CD4-positive, alpha-beta T cell treated with Interleukin-17A for 4 hours (primary cell): ENCODE measurements around the gene CXCL17.
"Not testable (repeated sequence)": the region's sequence is repeated elsewhere in the genome, so short reads cannot be mapped to it uniquely, and the experiment has no call there.

Source experiments
- DNase-seq: peaks from one replicate; pipeline ENCODE4 v3.0.0-alpha.2; 2020; ENCODE audit warnings: mixed read lengths

Gene CXCL17

DNA sequence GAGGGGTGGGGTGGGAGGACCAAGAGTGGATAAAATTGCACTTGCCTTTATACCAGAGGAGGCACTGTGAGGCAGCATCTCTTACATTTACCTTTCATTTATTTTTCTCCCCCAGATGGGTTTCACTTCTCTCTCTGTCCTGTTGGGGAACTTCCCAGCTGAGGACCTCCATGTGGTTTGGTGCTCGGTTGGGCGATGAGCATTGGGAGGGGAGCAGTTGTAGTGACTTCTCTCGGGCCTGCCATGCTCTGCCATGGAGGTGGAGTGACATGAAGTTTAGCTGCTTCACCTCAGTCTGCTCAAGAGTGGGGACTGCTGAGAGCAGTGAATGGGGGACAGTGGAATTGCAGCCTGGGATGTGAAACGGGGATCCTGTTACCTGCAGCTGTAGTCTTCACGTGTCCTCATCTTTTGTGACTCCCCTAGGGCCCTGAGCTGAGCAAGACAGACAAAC is 23.1 kb upstream of the CXCL17 start:
- DNase-seq, result no peak

DNA sequence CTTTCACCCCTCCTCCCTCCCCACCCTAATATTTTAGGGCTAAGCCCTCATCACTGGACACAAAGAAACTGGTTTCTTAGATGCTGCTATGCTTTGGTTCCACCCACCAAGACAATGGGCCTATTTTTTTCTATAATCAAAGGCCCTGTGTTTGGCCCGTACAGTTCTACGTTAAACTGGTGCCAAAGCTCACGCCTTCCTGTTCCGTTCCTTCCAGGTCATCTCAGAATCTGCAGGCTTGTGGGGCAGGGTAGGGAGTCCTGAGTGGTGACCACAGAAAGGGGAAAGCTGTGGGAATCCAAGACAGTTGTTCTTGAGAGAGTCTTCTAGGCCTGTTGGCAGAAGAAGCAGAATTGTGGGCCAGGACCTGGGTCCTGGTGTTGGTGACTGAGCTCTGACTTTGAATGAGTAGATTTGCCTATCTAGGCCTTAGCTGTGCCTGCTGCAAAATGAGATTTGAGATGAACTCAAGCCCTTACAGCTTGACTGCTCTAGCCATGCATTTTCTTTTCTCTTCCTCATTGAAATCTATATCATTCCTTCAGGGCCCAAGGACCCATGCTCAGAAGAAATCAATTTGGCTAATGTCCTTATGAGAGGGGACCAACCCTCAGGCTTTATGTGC is 19.1 kb upstream of the CXCL17 start:
- DNase-seq, result no peak

DNA sequence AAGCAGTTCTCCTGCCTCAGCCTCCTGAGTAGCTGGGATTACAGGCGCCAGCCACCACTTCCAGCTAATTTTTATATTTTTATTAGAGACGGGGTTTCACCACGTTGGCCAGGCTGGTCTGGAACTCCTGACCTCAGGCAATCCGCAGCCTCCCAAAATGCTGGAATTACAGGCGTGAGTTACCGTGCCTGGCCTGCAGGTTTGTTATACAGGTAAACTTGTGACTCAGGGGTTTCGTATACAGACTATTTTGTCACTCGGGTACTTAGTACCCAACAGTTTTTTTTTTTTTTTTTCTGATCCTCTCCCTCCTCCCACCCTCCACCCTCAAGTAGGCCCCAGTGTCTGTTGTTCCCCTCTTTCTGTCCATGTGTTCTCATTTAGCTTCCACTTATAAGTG is 18.5 kb upstream of the CXCL17 start:
- not testable (repeated sequence) for DNase-seq

DNA sequence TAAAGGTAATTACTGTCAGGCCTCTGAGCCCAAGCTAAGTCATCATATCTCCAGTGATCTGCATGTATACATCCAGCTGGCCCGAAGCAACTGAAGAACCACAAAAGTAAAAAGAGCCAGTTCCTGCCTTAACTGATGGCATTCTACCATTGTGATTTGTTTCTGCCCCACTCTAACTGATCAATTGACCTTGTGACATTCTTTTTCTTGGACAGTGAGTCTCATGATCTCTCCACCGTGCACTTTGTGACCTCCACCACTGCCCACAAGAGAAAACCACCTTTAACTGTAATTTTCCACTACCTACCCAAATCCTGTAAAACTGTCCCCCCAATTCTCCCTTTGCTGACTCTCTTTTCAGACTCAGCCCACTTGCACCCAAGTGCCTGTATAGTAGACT is 17.2 kb upstream of the CXCL17 start:
- no peak for DNase-seq

DNA sequence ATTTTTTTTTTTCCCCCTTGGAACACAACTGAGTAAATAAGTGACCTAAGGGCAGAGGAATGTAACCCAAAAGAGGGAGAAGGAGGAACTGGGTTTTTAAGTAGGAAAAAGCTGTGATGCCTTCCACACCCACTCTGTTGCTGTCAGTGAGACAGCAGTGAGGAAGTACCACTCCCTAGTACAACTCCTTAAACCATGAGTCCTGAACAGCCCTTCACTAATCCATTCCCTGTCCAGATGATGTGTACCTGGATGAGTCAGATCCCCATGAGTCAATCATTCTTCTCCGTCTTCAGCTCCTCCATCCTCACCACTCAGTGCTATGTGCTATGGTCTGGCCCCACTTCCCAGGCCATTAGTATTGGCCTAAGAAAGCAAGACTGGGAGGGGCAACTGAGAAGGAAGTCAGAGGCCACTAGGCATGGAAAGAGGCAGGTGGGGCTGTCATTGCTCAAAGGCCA is 12.9 kb upstream of the CXCL17 start:
- DNase-seq, result no peak

DNA sequence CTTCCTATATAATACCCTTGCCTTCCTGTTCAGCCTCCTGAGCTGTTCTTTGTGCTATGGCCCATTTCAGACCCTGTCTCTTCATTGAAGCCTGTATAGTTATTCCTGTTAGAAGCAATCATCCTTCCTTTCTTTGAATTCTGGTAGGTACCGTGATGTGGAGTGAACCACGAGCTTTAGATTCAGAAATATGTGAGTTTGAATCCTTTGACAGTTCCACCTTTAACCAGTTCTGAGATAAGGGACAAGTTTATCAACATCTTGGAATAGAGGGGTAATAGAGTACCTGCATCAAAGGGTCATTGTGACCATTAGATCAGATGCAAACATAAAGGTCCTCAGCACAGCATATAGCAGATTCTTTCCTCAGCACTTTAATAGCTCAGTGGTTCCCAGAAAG is 12.3 kb upstream of the CXCL17 start:
- no peak for DNase-seq

DNA sequence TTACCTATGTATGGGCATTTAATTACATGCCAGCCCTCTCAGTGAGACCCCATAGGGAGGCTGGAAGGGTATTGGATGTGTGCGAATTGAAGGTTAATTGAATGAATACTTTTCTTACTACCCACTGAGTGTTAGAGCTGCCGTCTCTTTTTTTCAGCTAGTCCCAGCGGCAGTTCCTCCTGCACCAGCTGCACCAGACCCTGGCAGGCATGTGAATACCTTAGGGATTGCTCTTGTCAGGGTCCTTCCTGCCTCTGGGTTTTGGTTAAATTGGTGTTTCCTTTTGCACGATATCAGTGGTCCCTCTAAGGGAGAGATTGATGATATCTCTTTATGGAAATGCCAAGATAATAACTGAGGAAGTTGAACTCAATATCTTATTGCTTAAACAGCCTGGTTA is 9.8 kb upstream of the CXCL17 start:
- no peak for DNase-seq

DNA sequence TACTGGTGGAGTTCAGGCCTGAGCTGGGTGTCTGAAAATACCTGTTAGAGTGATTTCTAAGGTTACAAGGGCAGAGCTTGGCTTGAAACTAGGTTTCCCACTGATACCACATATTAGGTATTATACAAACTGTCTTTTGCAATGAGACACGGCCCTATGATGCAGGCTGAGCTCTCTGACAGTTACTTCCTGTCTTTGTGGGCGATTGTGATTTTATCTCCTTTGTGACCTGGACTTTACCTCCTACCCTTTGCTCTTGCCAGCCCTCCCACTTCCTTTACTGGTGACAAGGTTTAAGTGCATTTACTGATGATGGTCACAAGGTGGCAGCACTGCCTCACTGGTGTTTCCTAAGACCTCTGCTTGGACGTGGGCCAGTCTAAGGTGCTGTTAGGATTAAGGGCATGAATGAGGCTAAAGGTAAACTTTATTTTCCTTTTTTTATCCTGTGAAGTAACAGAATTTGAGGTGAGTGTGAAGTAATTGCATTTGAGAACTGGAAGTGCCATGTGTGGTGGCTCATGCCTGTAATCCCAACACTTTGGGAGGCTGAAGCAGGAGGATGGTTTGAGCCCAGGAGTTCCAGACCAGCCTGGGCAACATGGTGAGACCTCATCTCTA is 7.7 kb upstream of the CXCL17 start:
- DNase-seq, result peak; percentile 89

DNA sequence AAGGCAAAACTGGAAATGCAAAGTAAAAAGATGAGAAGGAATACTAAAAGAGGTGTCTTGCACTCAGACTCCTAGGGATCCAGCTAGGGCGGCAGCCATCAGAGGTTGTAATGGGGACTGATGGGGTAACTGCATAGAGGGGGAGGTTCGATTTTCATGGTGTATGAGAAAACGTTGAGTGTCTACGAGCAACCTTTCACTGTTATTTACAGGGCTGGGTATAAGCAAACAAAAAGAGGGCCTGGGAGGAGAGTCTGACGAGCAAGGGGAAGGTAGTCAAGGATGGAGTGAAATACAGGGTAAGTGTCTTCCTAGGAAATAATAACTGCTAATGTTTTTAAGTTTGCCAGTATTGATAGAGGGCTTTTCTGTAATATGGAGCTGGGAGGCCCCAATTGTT is 5.6 kb upstream of the CXCL17 start:
- DNase-seq, result not testable (repeated sequence)

DNA sequence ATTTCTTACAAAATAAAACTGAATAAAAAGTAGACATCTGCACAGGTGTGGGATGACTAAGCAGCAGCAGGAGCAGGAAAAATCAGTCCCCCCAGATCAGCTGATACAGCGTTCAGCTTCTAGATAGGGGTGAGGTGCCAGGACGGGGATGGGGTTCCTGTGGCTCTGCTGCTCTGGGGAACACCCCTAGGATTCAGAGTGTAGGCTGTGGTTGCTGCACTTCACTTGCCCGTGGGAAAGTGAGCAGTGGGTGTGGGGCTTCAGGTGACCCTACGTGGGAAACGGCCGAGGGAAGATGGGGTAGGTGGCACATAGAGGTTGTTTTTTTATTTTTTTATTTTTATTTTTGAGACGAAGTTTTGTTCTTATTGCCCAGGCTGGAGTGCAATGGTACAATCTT is 3.2 kb upstream of the CXCL17 start:
- DNase-seq, result no peak

DNA sequence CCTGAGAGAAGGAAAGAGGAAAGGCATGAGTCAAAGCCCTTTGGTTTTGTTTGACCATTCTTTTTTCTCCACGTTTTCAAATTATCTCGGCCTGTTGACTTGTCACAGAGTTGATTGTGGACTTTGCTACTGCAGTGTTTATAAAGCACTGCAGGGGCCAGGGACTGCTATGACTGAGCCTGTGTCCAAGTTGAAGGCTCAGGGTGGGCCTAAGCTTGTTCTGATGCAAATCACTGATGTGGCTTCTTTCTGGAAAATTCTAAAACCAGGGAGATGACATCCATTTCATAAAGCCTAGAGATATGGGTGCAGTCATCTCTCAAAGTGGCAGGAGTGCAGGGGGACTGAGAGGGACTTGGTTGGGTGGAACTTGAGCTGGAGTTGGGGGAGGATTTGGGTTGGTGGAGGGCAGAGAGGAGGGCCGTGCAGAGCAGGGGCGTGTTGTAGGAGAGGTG is 1.2 kb upstream of the CXCL17 start:
- DNase-seq, result no peak

DNA sequence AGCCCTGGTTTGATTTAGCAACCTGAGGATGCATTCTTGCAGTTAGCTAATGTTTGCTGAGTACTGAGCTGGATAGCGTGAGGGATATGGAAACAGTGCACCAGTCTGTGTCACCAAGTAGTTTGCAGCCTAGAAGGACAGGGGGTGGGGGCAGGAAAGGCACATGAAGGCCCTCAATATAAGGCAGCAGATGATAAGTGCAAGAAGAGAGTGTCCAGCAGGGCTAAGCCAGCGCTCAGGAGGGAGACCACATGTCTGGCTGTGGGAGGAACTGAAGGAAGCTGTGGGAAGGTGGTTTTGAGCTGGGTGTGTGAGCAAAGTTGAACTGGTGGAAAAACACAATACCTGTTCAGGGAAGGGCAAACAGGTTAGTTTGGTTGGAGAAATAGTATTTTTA is 1.7 kb downstream of the CXCL17 start:
- DNase-seq, result peak; percentile 25

DNA sequence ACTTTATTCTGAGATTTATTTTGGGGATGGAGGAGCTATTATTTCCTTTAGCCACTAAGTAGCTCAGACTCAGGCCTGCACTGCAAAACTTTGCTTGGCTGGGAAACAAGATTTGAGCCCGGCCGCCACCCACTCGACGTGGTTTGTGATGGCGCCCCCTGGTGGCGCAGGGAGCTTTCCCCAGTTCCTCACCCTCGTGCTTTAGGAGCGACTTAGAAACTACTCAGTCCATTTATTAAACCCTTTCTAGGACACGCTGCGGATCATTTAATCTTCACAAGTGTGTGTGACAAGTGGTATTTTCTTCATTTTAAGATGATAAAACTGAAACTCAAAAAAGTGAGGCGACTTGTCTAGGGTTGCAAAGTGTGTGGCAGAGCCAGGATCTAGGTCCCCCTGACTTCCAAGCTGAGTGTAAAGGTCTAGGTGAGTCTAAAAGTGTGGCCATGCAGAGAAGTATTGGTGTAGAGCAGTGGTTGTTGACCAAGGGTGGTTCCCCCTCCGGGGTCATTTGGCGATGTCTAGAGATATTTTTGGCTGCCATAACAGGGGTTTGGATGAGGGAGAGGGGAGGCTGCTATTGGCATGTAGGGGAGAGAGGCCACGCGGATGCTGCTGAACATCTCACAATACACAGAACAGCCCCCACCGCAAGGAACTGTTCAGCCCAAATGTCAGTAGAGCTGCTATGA is 2.2 kb downstream of the CXCL17 start:
- peak; percentile 90 for DNase-seq

DNA sequence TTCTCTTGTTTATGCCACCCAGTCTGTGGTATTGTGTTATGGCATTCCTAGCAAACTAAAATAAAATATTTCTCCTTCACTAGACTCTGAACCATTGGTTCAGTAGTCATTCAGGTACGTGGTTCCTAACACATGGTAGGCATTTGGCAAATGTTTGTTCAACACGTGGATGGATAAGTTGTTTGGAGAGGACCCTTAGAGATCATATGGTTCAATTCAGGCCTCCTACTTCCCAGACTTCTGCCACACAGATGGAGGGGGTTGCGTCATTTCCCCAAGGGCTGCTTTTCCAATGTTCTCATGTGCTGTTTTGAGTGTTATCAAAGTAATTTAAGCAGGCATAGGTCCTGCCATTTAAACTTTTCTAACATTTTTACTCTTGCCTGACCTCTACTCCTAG is 6.7 kb downstream of the CXCL17 start:
- no peak for DNase-seq

DNA sequence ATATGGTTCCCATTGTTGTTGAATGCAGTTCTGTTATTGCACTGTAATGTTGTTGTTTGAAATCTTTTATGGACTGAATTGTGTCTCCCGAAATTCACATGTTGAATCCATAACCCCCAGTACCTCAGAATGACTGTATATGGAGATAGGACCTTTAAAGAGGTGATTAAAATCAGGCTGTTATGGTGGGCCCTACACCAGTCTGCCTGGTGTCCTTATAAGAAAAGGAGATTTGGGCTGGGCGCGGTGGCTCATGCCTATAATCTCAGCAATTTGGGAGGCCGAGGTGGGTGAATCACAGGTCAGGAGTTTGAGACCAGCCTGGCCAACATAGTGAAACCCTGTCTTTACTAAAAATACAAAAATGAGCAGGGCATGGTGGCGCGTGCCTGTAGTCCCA is 7.4 kb downstream of the CXCL17 start:
- DNase-seq, result no peak

DNA sequence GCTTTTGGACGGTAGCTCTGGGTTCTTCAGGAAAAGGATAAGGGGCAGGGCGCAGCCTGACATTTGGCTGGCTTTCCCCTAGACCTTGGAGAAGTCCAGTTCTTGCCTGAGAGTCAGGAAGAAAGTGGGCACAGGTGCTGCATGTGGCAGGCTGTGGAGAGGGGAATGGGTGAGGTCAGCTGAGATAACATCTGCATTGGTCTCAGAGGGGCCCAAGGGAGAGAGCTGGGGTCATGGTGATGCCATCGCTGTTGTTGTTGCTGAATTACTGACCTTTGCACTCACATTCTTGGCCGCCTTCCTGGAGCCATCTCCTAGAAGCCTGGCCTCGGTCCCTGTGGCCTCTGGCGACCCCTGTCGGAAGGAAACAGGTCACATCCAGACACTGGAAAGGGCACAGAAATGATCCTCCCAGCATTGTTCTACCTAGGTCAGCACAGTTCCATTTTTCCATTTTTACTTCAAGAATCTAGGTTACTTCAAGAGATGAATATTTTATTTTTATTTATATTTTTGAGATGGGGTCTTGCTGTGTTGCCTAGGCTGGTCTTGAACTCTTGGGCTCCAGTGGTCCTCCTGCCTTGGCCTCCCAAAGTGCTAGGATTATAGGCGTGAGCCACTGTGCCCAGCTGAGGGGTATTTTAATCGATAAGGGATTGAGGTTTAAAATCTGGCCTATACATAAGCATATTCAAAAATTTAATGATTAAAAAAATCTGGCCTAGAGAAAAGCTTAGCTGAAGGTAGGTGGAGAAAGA is 9.1 kb downstream of the CXCL17 start:
- peak; percentile 82 for DNase-seq

DNA sequence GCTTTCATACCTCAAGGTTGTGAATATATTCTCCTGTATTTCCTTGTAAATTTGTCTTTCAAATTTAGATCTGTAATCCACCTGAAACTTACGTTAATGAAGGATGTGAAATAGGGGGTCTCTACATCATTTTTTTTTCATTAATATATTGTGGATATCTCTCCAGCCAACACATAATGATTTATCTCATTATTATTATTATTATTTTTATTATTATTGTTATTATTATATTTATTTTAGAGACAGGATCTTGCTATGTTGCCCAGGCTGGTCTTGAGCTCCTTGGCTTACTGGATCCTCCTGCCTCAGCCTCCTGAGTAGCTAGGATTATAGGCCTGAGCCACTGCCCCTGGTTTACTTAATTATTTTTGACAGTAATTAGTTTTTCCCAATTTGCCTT is 11.3 kb downstream of the CXCL17 start:
- DNase-seq, result no peak

DNA sequence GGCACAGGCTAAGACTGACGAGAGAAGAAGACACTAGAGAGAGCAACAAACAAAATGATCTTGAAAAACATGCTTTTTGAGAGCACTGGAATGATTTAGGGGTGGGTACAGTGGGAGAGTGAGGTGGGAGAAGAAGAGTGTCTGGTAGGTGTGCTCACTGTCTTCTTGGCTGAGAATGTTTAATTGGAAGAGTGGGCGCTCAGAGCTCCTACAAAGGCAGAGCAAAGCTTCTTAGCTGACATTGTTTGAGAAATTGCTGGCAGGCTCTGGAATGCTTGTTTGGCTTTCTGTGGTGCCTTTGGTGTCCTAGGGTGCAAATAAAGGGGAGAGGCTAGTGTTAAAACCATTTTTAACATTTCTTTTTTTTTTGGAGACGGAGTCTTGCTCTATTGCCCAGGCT is 14.1 kb downstream of the CXCL17 start:
- no peak for DNase-seq

DNA sequence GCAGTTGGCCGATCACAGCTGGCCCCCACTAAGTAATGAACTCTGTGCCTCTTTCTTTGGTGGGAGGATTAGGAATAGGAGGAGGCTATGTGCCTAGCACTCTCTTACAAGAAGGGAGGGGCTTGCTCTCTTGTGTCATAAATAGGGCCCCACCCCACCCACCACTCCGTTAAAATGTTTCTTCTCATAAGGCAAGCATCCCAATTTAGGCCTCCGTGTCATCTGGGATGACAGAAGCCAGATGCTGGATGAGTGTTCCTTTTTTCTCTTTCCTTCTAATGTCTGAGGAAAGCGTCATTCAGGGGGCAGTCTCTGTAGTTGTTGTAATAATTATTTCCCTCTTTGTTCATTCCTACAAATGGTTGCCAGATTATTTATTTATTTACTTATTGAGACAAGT is 15.4 kb downstream of the CXCL17 start, which contains the start of gene LIPE:
LIPE (minus strand) TSS at position 76 of the 400 bp plus-strand sequence. CDS start 239 bp downstream, outside the sequence.
- no peak for DNase-seq

DNA sequence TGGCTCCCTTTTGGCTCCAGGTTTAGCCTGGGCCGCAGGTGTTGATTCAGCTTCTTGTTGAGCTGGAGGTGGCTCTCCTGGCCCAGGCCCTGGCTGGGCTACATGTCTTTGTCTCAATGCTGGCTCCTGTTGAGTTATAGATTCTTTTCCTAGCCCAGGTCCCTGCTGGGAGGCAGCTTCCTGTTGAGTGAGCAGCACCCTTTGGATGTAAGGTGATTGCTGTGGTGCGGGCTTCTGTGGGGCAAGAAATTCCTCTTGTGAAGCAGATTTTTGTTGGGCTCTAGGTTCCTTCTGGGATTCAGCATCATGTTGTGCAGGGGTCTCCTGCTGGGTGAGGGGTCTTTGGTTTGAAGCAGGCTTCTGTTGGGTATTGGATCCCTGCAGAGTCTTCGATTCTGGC is 16.1 kb downstream of the CXCL17 start:
- DNase-seq, result no peak

DNA sequence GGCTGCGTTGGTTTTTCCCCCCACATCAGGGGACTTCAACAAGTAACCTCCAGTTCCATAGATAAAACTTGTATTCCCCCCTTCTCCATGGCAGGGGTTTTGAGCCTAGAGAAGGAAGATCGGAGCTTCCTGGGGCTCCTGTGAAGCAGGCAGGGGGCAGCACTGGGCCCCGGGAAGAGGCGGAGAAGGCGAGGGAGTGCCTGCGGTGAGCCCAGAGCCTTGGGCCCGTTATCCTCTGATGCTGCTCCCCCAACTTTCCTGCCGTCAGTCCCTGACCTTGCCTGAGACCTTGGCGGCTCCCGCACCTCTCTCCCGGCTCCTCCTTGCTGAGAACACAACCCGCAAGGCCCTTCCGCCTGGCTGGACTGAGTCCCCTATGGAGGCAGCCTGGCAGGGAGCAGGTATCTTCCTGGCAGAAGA is 18.0 kb downstream of the CXCL17 start:
- no peak for DNase-seq

DNA sequence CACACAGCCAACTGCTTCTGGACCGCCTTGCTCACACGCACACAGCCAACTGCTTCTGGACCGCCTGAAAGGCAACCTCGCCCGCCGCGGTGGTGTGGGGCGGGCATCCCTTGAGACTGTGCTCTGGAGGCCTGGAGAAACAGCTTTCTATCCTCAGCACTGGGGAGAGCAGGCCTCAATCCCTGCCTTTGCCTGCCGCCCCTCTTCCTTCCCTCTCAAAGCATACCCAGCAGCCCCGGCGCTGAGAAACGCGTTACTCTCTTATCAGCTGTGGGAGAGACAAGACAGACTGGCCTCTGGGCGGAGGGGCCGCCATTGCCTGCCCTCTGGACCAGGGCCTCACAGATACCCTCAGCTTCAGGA is 18.4 kb downstream of the CXCL17 start:
- DNase-seq, result no peak
